T-cell (primary cell): ENCODE data around the gene SRPK3. TPM values are rescaled to one million over a fixed set of nuclear protein-coding genes. Genes with fewer than 3 reads are reported as not detected.
"Not testable (repeated sequence)": the region's sequence is repeated elsewhere in the genome, so short reads cannot be mapped to it uniquely, and the experiment has no call there.

Source experiments
- ATAC-seq, 4 experiments: fragments of 200-7000 bp in 3 of 4; fragments of 150-1000 bp in 1 of 4; cut with Tn5 transposase; replicated peaks in 1 of 4; 1 replicate in 3 of 4; 2 replicates in 1 of 4; pipeline ENCODE4 v1.10.0; 2021; ENCODE audit warnings: moderate library complexity in 3 of 4, mild to moderate bottlenecking in 2 of 4, moderate number of reproducible peaks in 1 of 4
- CTCF ChIA-PET, 2 donors: fragments of 300-600 bp; sonication (Branson Sonifier 250); formaldehyde crosslinking; loops; one replicate each; lab custom pipeline; 2022; ENCODE audit warnings: antibody characterized with exemption in 2 of 2; lab: Charles Lee
- POLR2A ChIA-PET, 2 donors: fragments of 300-600 bp; sonication (Branson Sonifier 250); formaldehyde crosslinking; loops; one replicate each; lab custom pipeline; 2022; ENCODE audit warnings: antibody characterized with exemption in 2 of 2; lab: Charles Lee
- DNase-seq, 35 experiments: peaks; one replicate each; pipeline versions ENCODE4 v3.0.0 to v3.0.0-alpha.2; 2013 to 2023
- H3K27ac ChIP-seq: one replicate; pipeline ENCODE4 v1.5.1; 2013; ENCODE audit warnings: low read length
- H3K27me3 ChIP-seq, 2 experiments: replicated peaks in 1 of 2; 1 replicate in 1 of 2; 2 replicates in 1 of 2; pipeline versions ENCODE4 v1.6.1 to v1.7.0; 2013; ENCODE audit warnings: low read length in 1 of 2, mixed read lengths in 1 of 2; ENCODE audit not compliant: control insufficient read depth in 2 of 2, insufficient read depth in 2 of 2; ENCODE audit errors: extremely low read depth in 1 of 2
- H3K36me3 ChIP-seq, 2 donors: 1 replicate in 1 of 2; 2 replicates in 1 of 2; pipeline versions ENCODE4 v1.6.1 to v1.7.0; 2013; ENCODE audit warnings: low read length in 1 of 2; ENCODE audit not compliant: control insufficient read depth in 2 of 2, insufficient read depth in 1 of 2; ENCODE audit errors: extremely low read depth in 1 of 2
- H3K4me1 ChIP-seq, 2 experiments: 1 replicate in 1 of 2; 2 replicates in 1 of 2; pipeline versions ENCODE4 v1.6.1 to v1.7.0; 2013; ENCODE audit warnings: low read length in 2 of 2, mixed read lengths in 1 of 2; ENCODE audit not compliant: insufficient read depth in 2 of 2, control insufficient read depth in 1 of 2; ENCODE audit errors: extremely low read depth in 1 of 2
- H3K4me3 ChIP-seq, 2 donors: 1 replicate in 1 of 2; 2 replicates in 1 of 2; pipeline versions ENCODE4 v1.5.1 to v1.7.0; 2013; ENCODE audit warnings: mild to moderate bottlenecking in 2 of 2, low read length in 1 of 2, moderate library complexity in 1 of 2; ENCODE audit not compliant: control insufficient read depth in 1 of 2; ENCODE audit errors: extremely low read depth in 1 of 2
- H3K9me3 ChIP-seq: 2 replicates; pipeline ENCODE4 v1.7.0; 2013
- H3K27ac Mint-ChIP-seq, 2 donors: one replicate each; pipeline ENCODE4 v1.8.0; 2020 to 2021; ENCODE audit warnings: mild to moderate bottlenecking in 2 of 2, mixed read lengths in 2 of 2
- H3K27me3 Mint-ChIP-seq, 2 donors: one replicate each; pipeline ENCODE4 v1.8.0; 2021 to 2022; ENCODE audit warnings: mixed read lengths in 2 of 2
- H3K36me3 Mint-ChIP-seq: one replicate; pipeline ENCODE4 v1.8.0; 2021; ENCODE audit warnings: mixed read lengths
- H3K4me1 Mint-ChIP-seq, 3 donors: one replicate each; pipeline ENCODE4 v1.8.0; 2020 to 2022; ENCODE audit warnings: mixed read lengths in 3 of 3, mild to moderate bottlenecking in 1 of 3
- H3K4me3 Mint-ChIP-seq, 3 donors: one replicate each; pipeline ENCODE4 v1.8.0; 2020 to 2022; ENCODE audit warnings: mild to moderate bottlenecking in 3 of 3, mixed read lengths in 3 of 3, moderate library complexity in 3 of 3
- H3K9me3 Mint-ChIP-seq, 3 donors: one replicate each; pipeline ENCODE4 v1.8.0; 2020 to 2022; ENCODE audit warnings: mixed read lengths in 3 of 3
- WGBS: methylation state at CpG from one replicate; pipeline ENCODE4 v1.1.5; 2013; ENCODE audit warnings: missing lambda C conversion rate; ENCODE audit not compliant: insufficient coverage; 5-methylcytosine and 5-hydroxymethylcytosine counted together
- total RNA-seq, 35 experiments: library from RNA in 6 of 35; stranded (reverse) in 6 of 35; fragments of 120-200 nt in 1 of 35; gene quantifications; one replicate each; pipeline versions ENCODE4 v1.2.1 to v1.2.4 and lab custom pipeline; 2013 to 2026

The SRPK3 gene
- total RNA-seq, 5 donors from 2014 or later (not counting 1 experiment from before 2014, with no cell fraction given): not detected

GRCh38 chrX:153812220-153812619 lies 31.4 kb downstream of the SRPK3 start:
- no peak overlapping the region for H3K4me3 ChIP-seq
- WGBS: 92% methylated on average over 5 of the region's 14 CpGs
- no peak overlapping the region for H3K4me3 Mint-ChIP-seq
- H3K27me3 ChIP-seq: peaks cover 0 to 6% of the 10 kb centered on the region in 2 experiments
- no peak overlapping the region for H3K27ac Mint-ChIP-seq
- POLR2A ChIA-PET: no interaction called here
- CTCF ChIA-PET: no interaction called here
- H3K27me3 Mint-ChIP-seq: peaks cover 0 to 29% of the 10 kb centered on the region in 2 donors
- H3K36me3 ChIP-seq: no peaks in the 10 kb centered on the region
- peaks cover 4 to 21% of the 10 kb centered on the region in 2 experiments for H3K4me1 ChIP-seq
- ATAC-seq (no peak), DNase-seq (no peak)
- no peaks in the 10 kb centered on the region for H3K36me3 Mint-ChIP-seq
- H3K27ac ChIP-seq: no peak overlapping the region
- no peaks in the 10 kb centered on the region for H3K9me3 Mint-ChIP-seq
- H3K9me3 ChIP-seq: no peaks in the 10 kb centered on the region
- H3K4me1 Mint-ChIP-seq: peaks cover 16 to 18% (median 16%) of the 10 kb centered on the region in 3 donors

GRCh38 chrX:153813161-153813560 lies 32.3 kb downstream of the SRPK3 start:
- peaks cover 0 to 6% of the 10 kb centered on the region in 2 experiments for H3K27me3 ChIP-seq
- no peaks in the 10 kb centered on the region for H3K9me3 ChIP-seq
- H3K4me3 Mint-ChIP-seq: no peak overlapping the region
- H3K4me1 Mint-ChIP-seq: peaks cover 22 to 27% (median 22%) of the 10 kb centered on the region in 3 donors
- H3K36me3 ChIP-seq: no peaks in the 10 kb centered on the region
- ATAC-seq (no peak), DNase-seq (no peak)
- no peaks in the 10 kb centered on the region for H3K9me3 Mint-ChIP-seq
- no peak overlapping the region for H3K4me3 ChIP-seq
- no peaks in the 10 kb centered on the region for H3K36me3 Mint-ChIP-seq
- whole genome bisulfite sequencing: 100% methylated on average over 2 of the region's 5 CpGs
- no peak overlapping the region for H3K27ac Mint-ChIP-seq
- peaks cover 4 to 31% of the 10 kb centered on the region in 2 experiments for H3K4me1 ChIP-seq
- no peak overlapping the region for H3K27ac ChIP-seq
- H3K27me3 Mint-ChIP-seq: peaks cover 0 to 29% of the 10 kb centered on the region in 2 donors
- ChIA-PET CTCF (no interaction called here), POLR2A (no interaction called here)

- Mint-ChIP-seq H3K4me3 (no peak overlapping the region), H3K27ac (peak overlapping the region in 1 of 2 donors; percentile 16)
- DNase-seq: no peak
Measured at GRCh38 chrX:153814591-153815315, 33.9 kb downstream of the SRPK3 start.

GRCh38 chrX:153816831-153817690 lies 36.2 kb downstream of the SRPK3 start:
- H3K27me3 ChIP-seq: peaks cover 0 to 6% of the 10 kb centered on the region in 2 experiments
- Mint-ChIP-seq H3K27ac (no peak overlapping the region), H3K9me3 (no peaks in the 10 kb centered on the region), H3K4me1 (peaks cover 41 to 48% (median 48%) of the 10 kb centered on the region in 3 donors), H3K4me3 (peak overlapping the region; percentile 0 to 64 (median 8)), H3K27me3 (peaks cover 0 to 18% of the 10 kb centered on the region in 2 donors), H3K36me3 (no peaks in the 10 kb centered on the region)
- ChIA-PET POLR2A (no interaction called here), CTCF (no interaction called here)
- WGBS: 70% methylated on average over 6 of the region's 25 CpGs
- no peaks in the 10 kb centered on the region for H3K36me3 ChIP-seq
- H3K9me3 ChIP-seq: no peaks in the 10 kb centered on the region
- H3K4me3 ChIP-seq: no peak overlapping the region
- DNase-seq (peak in 30 of 35 experiments; percentile 6 to 67 (median 38)), ATAC-seq (peak; percentile 29 to 65 (median 54))
- H3K4me1 ChIP-seq: peaks cover 15 to 67% of the 10 kb centered on the region in 2 experiments
- H3K27ac ChIP-seq: no peak overlapping the region

More at GRCh38 chrX:153814591-153815315, 33.9 kb downstream of the SRPK3 start:
- Histone ChIP-seq H3K36me3 (no peaks in the 10 kb centered on the region), H3K4me3 (no peak overlapping the region), H3K27ac (no peak overlapping the region), H3K9me3 (no peaks in the 10 kb centered on the region), H3K4me1 (peaks cover 6 to 45% of the 10 kb centered on the region in 2 experiments), H3K27me3 (peaks cover 0 to 6% of the 10 kb centered on the region in 2 experiments)
- Mint-ChIP-seq H3K9me3 (no peaks in the 10 kb centered on the region), H3K4me1 (peaks cover 28 to 34% (median 33%) of the 10 kb centered on the region in 3 donors), H3K27me3 (peaks cover 0 to 29% of the 10 kb centered on the region in 2 donors), H3K36me3 (no peaks in the 10 kb centered on the region)
- WGBS: 59% methylated on average over 14 of the region's 19 CpGs
- ATAC-seq: no peak
- ChIA-PET POLR2A (no interaction called here), CTCF (no interaction called here)

GRCh38 chrX:153818064-153818463 lies 37.2 kb downstream of the SRPK3 start:
- WGBS: no CpG with 5 or more reads among the region's 9 CpGs
- peaks cover 17 to 75% of the 10 kb centered on the region in 2 experiments for H3K4me1 ChIP-seq
- not testable (repeated sequence) for ATAC-seq

More at GRCh38 chrX:153818064-153818463, 37.2 kb downstream of the SRPK3 start:
- CTCF ChIA-PET, H3K36me3 Mint-ChIP-seq, DNase-seq, H3K27ac ChIP-seq, H3K9me3 Mint-ChIP-seq, H3K27me3 ChIP-seq, H3K36me3 ChIP-seq, H3K27ac Mint-ChIP-seq, H3K9me3 ChIP-seq, POLR2A ChIA-PET, H3K4me3 ChIP-seq: not testable (repeated sequence)
- Mint-ChIP-seq H3K27me3 (peaks cover 0 to 13% of the 10 kb centered on the region in 2 donors), H3K4me1 (peaks cover 49 to 56% (median 55%) of the 10 kb centered on the region in 3 donors), H3K4me3 (peak overlapping the region in 1 of 3 donors; percentile 64)
